Measurements from ENCODE around the gene RAD51B.

DNA sequence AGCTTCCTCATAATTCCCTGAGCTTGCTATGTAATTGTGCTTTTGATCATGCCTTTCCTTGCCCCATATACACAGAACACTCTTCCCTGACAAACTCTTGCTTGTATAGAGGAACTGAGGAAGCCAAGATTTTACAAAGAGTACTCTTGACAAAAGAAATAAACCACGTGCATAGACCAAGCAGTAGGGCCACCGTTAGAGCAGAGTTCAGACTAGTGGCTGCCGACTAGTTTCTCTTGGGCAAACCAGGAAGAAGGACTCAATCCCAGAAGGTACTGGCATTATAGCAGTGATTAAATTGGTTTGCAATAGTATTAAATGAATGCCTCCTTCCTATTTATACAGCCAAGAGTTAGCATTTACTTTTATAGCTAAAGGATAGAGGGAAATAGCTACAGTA is 146.1 kb downstream of the RAD51B start:
- TF ChIP-seq, protein P1, sequence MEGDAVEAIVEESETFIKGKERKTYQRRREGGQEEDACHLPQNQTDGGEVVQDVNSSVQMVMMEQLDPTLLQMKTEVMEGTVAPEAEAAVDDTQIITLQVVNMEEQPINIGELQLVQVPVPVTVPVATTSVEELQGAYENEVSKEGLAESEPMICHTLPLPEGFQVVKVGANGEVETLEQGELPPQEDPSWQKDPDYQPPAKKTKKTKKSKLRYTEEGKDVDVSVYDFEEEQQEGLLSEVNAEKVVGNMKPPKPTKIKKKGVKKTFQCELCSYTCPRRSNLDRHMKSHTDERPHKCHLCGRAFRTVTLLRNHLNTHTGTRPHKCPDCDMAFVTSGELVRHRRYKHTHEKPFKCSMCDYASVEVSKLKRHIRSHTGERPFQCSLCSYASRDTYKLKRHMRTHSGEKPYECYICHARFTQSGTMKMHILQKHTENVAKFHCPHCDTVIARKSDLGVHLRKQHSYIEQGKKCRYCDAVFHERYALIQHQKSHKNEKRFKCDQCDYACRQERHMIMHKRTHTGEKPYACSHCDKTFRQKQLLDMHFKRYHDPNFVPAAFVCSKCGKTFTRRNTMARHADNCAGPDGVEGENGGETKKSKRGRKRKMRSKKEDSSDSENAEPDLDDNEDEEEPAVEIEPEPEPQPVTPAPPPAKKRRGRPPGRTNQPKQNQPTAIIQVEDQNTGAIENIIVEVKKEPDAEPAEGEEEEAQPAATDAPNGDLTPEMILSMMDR (IDR thresholded peaks at IDR 0.05): no peak
- TF ChIP-seq POLR2A (IDR thresholded peaks at IDR 0.05): no peak

Data from tibial nerve (tissue), 3 donors.